IMR-90 (cell line): ENCODE data around the gene SPATA31C1.

Source experiments
- CTCF ChIP-seq: conservative IDR thresholded peaks from 2 replicates; pipeline ENCODE4 v1.5.1; 2012; ENCODE audit warnings: mild to moderate bottlenecking, low read depth, low read length, improper control_type of control experiment
- MAZ ChIP-seq: IDR thresholded peaks from 2 replicates; pipeline ENCODE4 v1.6.1; 2012; ENCODE audit warnings: low read depth, mild to moderate bottlenecking, low read length, improper control_type of control experiment, moderate library complexity, borderline replicate concordance
- POLR2A ChIP-seq: IDR thresholded peaks from 2 replicates; pipeline ENCODE4 v1.6.1; 2012; ENCODE audit warnings: mild to moderate bottlenecking, low read depth, low read length
- RAD21 ChIP-seq: IDR thresholded peaks from 2 replicates; pipeline ENCODE4 v1.6.1; 2012; ENCODE audit warnings: low read length, improper control_type of control experiment

GRCh38 chr9:87875831-87876545 lies 41.8 kb upstream of the SPATA31C1 start:
- TF ChIP-seq POLR2A = no peak
- TF ChIP-seq CTCF = no peak
- TF ChIP-seq RAD21 = no peak
- TF ChIP-seq MAZ = no peak
